A549 treated with DMSO at 1 μM for 4 hours (cell line): ENCODE data around the gene SLC23A2. TPM values are rescaled to one million over a fixed set of nuclear protein-coding genes. Genes with fewer than 3 reads are reported as not detected.

Experiments used
- total RNA-seq: library from RNA; stranded (reverse); fragments of 200-300 nt; extraction: Qiagen RNA extraction; gene quantifications from 5 replicates; pipeline ENCODE4 v1.2.3, GENCODE V29; 2022; ENCODE audit warnings: low read depth

The SLC23A2 gene
- 16.7 to 19.3 TPM (median 18.7 TPM) in 5 replicates for total RNA-seq

DNA sequence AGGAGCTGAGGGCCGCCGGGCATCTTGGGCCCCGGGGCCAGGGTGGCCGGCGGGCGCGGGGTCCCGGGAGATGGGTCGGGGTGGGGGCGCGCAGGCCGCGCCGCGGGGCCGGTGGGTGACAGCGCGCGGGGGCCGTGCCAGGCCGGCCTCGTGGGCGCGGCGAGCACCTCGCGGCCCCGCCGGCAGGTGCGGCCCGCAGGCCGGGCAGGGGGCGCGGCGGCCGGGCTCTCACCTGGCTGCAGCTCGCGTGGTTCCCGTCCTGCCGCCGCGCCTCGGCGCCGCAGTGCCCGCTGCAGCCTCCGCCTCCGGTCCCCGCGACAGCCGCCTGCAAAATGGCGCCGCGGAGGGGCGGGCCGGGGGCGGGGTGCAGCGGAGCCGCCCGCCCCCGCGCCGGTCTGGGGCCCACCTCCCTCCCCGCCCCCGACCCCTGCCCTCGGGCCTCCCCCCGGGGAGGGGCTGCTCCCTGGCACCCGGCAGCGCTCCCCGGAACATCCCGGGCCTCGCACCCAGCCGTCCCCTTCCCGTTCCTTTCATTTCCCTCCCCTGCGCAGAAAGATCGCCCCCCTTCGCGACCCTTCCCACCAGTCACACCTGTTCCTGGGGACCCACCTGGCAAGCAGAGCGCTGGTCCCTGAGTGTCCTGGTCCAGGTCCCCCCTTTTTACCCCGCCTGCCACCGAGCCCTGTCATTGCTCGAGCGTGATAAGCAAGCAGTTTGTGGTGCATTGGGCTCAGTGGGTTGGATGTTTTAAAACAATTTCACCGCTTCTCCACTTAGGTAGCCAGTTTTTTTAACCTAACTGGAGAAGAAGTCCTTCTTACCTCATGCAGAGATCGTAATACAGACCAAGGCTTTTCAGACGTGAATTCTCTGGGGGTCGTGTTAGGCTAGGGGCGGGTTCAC lies at the start of gene SLC23A2:
TSS of gene SLC23A2 (minus strand) at position 337 of the 903 bp plus-strand sequence. CDS start 68,948 bp downstream, outside the sequence.

Other genes starting within 250 kb of the SLC23A2 start
- gene RASSF2, start 177.9 kb downstream of the SLC23A2 start, total RNA-seq: 10.2 to 14.2 TPM (median 12.1 TPM) in 5 replicates
- gene TMEM230, start 111.6 kb upstream of the SLC23A2 start, total RNA-seq: 104 to 124 TPM (median 114 TPM) in 5 replicates
- 418 to 444 TPM (median 422 TPM) in 5 replicates for gene PCNA, start 118.4 kb upstream of the SLC23A2 start, total RNA-seq
- gene CDS2, start 125.5 kb upstream of the SLC23A2 start, total RNA-seq: 41.8 to 64.8 TPM (median 56.8 TPM) in 5 replicates